Subcutaneous adipose tissue (tissue), 4 donors: Measurements from ENCODE around the gene DHX58. TPM values are rescaled to one million over a fixed set of nuclear protein-coding genes. Genes with fewer than 3 reads are reported as not detected.

Source experiments
- CTCF ChIP-seq: fragments of 450-650 bp; IDR thresholded peaks from one replicate; pipeline ENCODE4 v1.5.1; 2016; ENCODE audit warnings: low read depth, mild to moderate bottlenecking, control low read depth, antibody characterized with exemption, moderate library complexity
- total RNA-seq, 4 donors: library from RNA; depleted of rRNA; stranded (reverse); fragments of >200 nt; gene quantifications; one replicate each; pipeline ENCODE4 v1.1.0, GENCODE V29; 2016

The DHX58 gene
- total RNA-seq, 4 donors from 2014 or later: 4.7 to 17.1 (median 13.5) TPM

- no peak for TF ChIP-seq CTCF
These were observed 29.9 kb upstream of the DHX58 start for GRCh38 chr17:42142371-42142896.

GRCh38 chr17:42141382-42141781 is 28.9 kb upstream of the DHX58 start:
- TF ChIP-seq CTCF: no peak

- TF ChIP-seq CTCF: no peak
These were observed 26.4 kb upstream of the DHX58 start for GRCh38 chr17:42138749-42139492.

DNA sequence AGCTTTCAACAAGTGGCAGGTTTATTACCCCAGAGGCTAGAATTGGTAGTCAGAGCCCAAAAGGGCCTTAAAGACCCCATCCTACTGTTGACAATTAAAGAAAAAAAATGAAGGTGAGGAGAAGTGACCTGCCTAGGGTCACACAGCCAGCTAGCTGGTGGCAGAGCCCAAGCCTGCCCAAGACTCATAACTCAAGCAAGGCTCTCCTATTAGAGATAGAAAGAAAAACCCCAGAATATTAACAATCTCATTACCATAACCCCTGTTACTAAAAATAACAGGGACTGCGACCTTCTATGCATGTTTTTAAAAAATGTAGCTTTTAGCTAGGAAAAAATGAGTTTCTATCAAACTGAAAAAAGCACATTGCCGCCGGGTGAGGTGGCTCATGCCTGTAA is 24.1 kb upstream of the DHX58 start:
- TF ChIP-seq CTCF: no peak

GRCh38 chr17:42135664-42136653 is 23.4 kb upstream of the DHX58 start:
- TF ChIP-seq CTCF: no peak

- TF ChIP-seq CTCF: no peak
These were observed 22.6 kb upstream of the DHX58 start for GRCh38 chr17:42135151-42135550.
